HCT116 (cell line): ENCODE results near the gene IL22RA1. TPM values are rescaled to one million over a fixed set of nuclear protein-coding genes. Genes with fewer than 3 reads are reported as not detected.

Experiments
- ATAC-seq: fragments of 200-7000 bp; cut with Tn5 transposase; 2 replicates; pipeline ENCODE4 v1.9.1; 2020; ENCODE audit warnings: mild to moderate bottlenecking, moderate library complexity
- BruUV-seq: library from RNA; stranded (reverse); fragments of 400-500 nt; replicated peaks from 2 replicates; lab custom pipeline; 2021; lab: Mats Ljungman, UMichigan
- CTCF ChIA-PET: fragments of 300-600 bp; sonication (Branson Sonifier 250); formaldehyde crosslinking; loops from one replicate; lab custom pipeline; 2021; ENCODE audit warnings: antibody characterized with exemption; lab: Charles Lee
- POLR2A ChIA-PET: fragments of 300-600, 350-600 bp; sonication (Branson Sonifier 250); formaldehyde crosslinking; loops from one replicate; lab custom pipeline; 2021; ENCODE audit warnings: antibody characterized with exemption; lab: Charles Lee
- RAD21 ChIA-PET, 2 experiments: fragments of 300-600 bp; sonication (Branson Sonifier 250); formaldehyde crosslinking; loops; one replicate each; lab custom pipeline; 2023; ENCODE audit warnings: low total read pairs in 2 of 2; ENCODE audit not compliant: uncharacterized antibody in 2 of 2, unreplicated experiment in 2 of 2, low non-redundant PET in 1 of 2; lab: Charles Lee
- DNase-seq: peaks from one replicate; pipeline ENCODE4 v3.0.0-alpha.2; 2010; ENCODE audit warnings: low read depth, low spot score
- H2AFZ ChIP-seq: fragments of 200-600 bp; shearing (Covaris generic), sonication (generic); 2 replicates; pipeline ENCODE4 v1.6.1; 2017; ENCODE audit warnings: low read depth, mixed run types, mixed read lengths, antibody characterized with exemption, low read length; ENCODE audit not compliant: poor library complexity, severe bottlenecking
- H3K27ac ChIP-seq: 2 replicates; pipeline ENCODE4 v1.5.1; 2012; ENCODE audit warnings: low read depth, low read length
- H3K27me3 ChIP-seq: fragments of 200-600 bp; sonication (generic); 2 replicates; pipeline ENCODE4 v1.6.1; 2016; ENCODE audit warnings: mixed run types, low read length, mixed read lengths; ENCODE audit not compliant: insufficient read depth
- H3K36me3 ChIP-seq, 2 experiments: fragments of 200-500 bp in 1 of 2; fragments of 200-600 bp in 1 of 2; sonication (Bioruptor generic) in 1 of 2; sonication (generic) in 1 of 2; 2 replicates each; pipeline versions ENCODE4 v1.5.1 to v1.6.1; 2014 to 2016; ENCODE audit warnings: low read length in 2 of 2, inconsistent platforms in 1 of 2, mixed read lengths in 1 of 2, mixed run types in 1 of 2; ENCODE audit not compliant: insufficient read depth in 2 of 2, control insufficient read depth in 1 of 2
- H3K4me1 ChIP-seq, 2 experiments: fragments of 200-600 bp in 1 of 2; sonication (generic) in 1 of 2; 2 replicates each; pipeline versions ENCODE4 v1.5.1 to v1.6.1; 2012 to 2017; ENCODE audit warnings: low read length in 2 of 2, inconsistent platforms in 1 of 2, mild to moderate bottlenecking in 1 of 2, mixed read lengths in 1 of 2, mixed run types in 1 of 2, moderate library complexity in 1 of 2; ENCODE audit not compliant: insufficient read depth in 2 of 2, control insufficient read depth in 1 of 2
- H3K4me2 ChIP-seq: fragments of 200-600 bp; sonication (generic); 2 replicates; pipeline ENCODE4 v1.6.1; 2017; ENCODE audit warnings: mixed run types, low read length, mixed read lengths
- H3K4me3 ChIP-seq, 2 experiments: fragments of 200-600 bp in 1 of 2; sonication (generic) in 1 of 2; replicated peaks in 1 of 2; 2 replicates each; pipeline ENCODE4 v1.5.1; 2011 to 2016; ENCODE audit warnings: low read length in 2 of 2, control low read depth in 1 of 2, low read depth in 1 of 2, mild to moderate bottlenecking in 1 of 2, mixed read lengths in 1 of 2, mixed run types in 1 of 2
- H3K79me2 ChIP-seq: fragments of 200-600 bp; sonication (generic); 2 replicates; pipeline ENCODE4 v1.6.1; 2017; ENCODE audit warnings: mild to moderate bottlenecking, mixed run types, low read length, moderate library complexity, mixed read lengths; ENCODE audit not compliant: insufficient read depth
- H3K9ac ChIP-seq: fragments of 200-600 bp; sonication (generic); 2 replicates; pipeline ENCODE4 v1.6.1; 2016; ENCODE audit warnings: low read length, mixed read lengths
- H3K9me2 ChIP-seq: fragments of 200-600 bp; sonication (generic), shearing (Covaris generic); 2 replicates; pipeline ENCODE4 v1.6.1; 2017; ENCODE audit warnings: mixed run types, mild to moderate bottlenecking, moderate library complexity; ENCODE audit not compliant: insufficient read depth
- H3K9me3 ChIP-seq, 2 experiments: fragments of 200-500 bp in 1 of 2; fragments of 200-600 bp in 1 of 2; sonication (Bioruptor generic) in 1 of 2; sonication (generic) in 1 of 2; 2 replicates each; pipeline ENCODE4 v1.6.1; 2014 to 2017; ENCODE audit warnings: low read length in 2 of 2, mixed read lengths in 2 of 2, inconsistent platforms in 1 of 2, low read depth in 1 of 2, mild to moderate bottlenecking in 1 of 2, mixed run types in 1 of 2, moderate library complexity in 1 of 2; ENCODE audit not compliant: control insufficient read depth in 1 of 2, insufficient read depth in 1 of 2
- H4K20me1 ChIP-seq: fragments of 200-600 bp; sonication (generic), shearing (Covaris generic); 2 replicates; pipeline ENCODE4 v1.6.1; 2017; ENCODE audit warnings: mixed run types, mild to moderate bottlenecking, moderate library complexity; ENCODE audit not compliant: insufficient read depth
- ATF3 ChIP-seq: IDR thresholded peaks from 2 replicates; pipeline ENCODE4 v1.6.1; 2012
- CEBPB ChIP-seq: IDR thresholded peaks from 2 replicates; pipeline ENCODE4 v1.6.1; 2012; ENCODE audit warnings: low read depth
- EGR1 ChIP-seq: IDR thresholded peaks from 2 replicates; pipeline ENCODE4 v1.6.1; 2012; ENCODE audit warnings: low read depth
- ELF1 ChIP-seq: IDR thresholded peaks from 2 replicates; pipeline ENCODE4 v1.6.1; 2012; ENCODE audit warnings: low read depth, borderline replicate concordance
- EZH2 ChIP-seq: fragments of 200-600 bp; sonication (generic); IDR thresholded peaks from 2 replicates; pipeline ENCODE4 v1.6.1; 2017; ENCODE audit warnings: antibody characterized with exemption, mixed run types
- EZH2phosphoT487 ChIP-seq: fragments of 200-600 bp; IDR thresholded peaks from 2 replicates; pipeline ENCODE4 v1.6.1; 2018; ENCODE audit warnings: antibody characterized with exemption, borderline replicate concordance
- FOSL1 ChIP-seq: IDR thresholded peaks from 2 replicates; pipeline ENCODE4 v1.6.1; 2012; ENCODE audit warnings: low read depth
- JUND ChIP-seq: IDR thresholded peaks from 2 replicates; pipeline ENCODE4 v1.6.1; 2012
- MAX ChIP-seq: IDR thresholded peaks from 2 replicates; pipeline ENCODE4 v1.6.1; 2012
- POLR2A ChIP-seq: IDR thresholded peaks from 2 replicates; pipeline ENCODE4 v1.7.0; 2011; ENCODE audit warnings: borderline replicate concordance; ENCODE audit not compliant: insufficient read depth, insufficient read length; ENCODE audit errors: extremely low read depth
- POLR2AphosphoS5 ChIP-seq: IDR thresholded peaks from 2 replicates; pipeline ENCODE4 v1.6.1; 2011; ENCODE audit warnings: mild to moderate bottlenecking, low read depth, low read length, moderate library complexity
- RAD21 ChIP-seq: IDR thresholded peaks from 2 replicates; pipeline ENCODE4 v1.6.1; 2012; ENCODE audit warnings: low read depth, mild to moderate bottlenecking
- SIN3A ChIP-seq: IDR thresholded peaks from 2 replicates; pipeline ENCODE4 v1.6.1; 2012; ENCODE audit warnings: low read depth
- SP1 ChIP-seq: IDR thresholded peaks from 2 replicates; pipeline ENCODE4 v1.6.1; 2012; ENCODE audit warnings: low read depth
- SRF ChIP-seq: IDR thresholded peaks from 2 replicates; pipeline ENCODE4 v1.6.1; 2012; ENCODE audit warnings: low read depth
- TCF7L2 ChIP-seq: IDR thresholded peaks from 2 replicates; pipeline ENCODE4 v1.7.0; 2011; ENCODE audit warnings: borderline replicate concordance, inconsistent platforms; ENCODE audit not compliant: insufficient read depth, insufficient read length; ENCODE audit errors: extremely low read depth
- YY1 ChIP-seq: IDR thresholded peaks from 2 replicates; pipeline ENCODE4 v1.6.1; 2011; ENCODE audit warnings: low read length, low read depth, moderate library complexity, mild to moderate bottlenecking; ENCODE audit not compliant: insufficient replicate concordance; ENCODE audit errors: extremely low read depth
- ZBTB33 ChIP-seq: IDR thresholded peaks from 2 replicates; pipeline ENCODE4 v1.6.1; 2011; ENCODE audit warnings: mild to moderate bottlenecking, low read length, moderate library complexity; ENCODE audit not compliant: insufficient replicate concordance; ENCODE audit errors: extremely low read depth
- ZFX ChIP-seq: fragments of 450-650 bp; IDR thresholded peaks from 2 replicates; pipeline ENCODE4 v1.6.1; 2017
- ZNF274 ChIP-seq: fragments of 200-500 bp; sonication (Bioruptor generic); IDR thresholded peaks from 2 replicates; pipeline ENCODE4 v1.6.1; 2014; ENCODE audit warnings: mild to moderate bottlenecking, low read depth, low read length, inconsistent platforms
- intact Hi-C: fragments of 100-400 bp; cut with micrococcal nuclease; formaldehyde crosslinking; loops from 2 replicates; pipeline ENCODE4 v1.10.0; 2022
- total RNA-seq: library from RNA; stranded (reverse); gene quantifications from one replicate; pipeline ENCODE4 v1.2.1, GENCODE V29; 2021; ENCODE audit not compliant: unreplicated experiment

IL22RA1 gene
- total RNA-seq, 1 experiment from 2014 or later: 2.1 TPM

GRCh38 chr1:24092979-24093378 is 50.0 kb downstream of the IL22RA1 start:
- Histone ChIP-seq H3K27me3 (no peaks in the 10 kb centered on the region), H3K36me3 (no peaks in the 10 kb centered on the region), H3K9ac (no peak overlapping the region), H3K9me2 (no peaks in the 10 kb centered on the region), H3K79me2 (no peaks in the 10 kb centered on the region), H3K4me1 (no peaks in the 10 kb centered on the region), H2AFZ (no peak overlapping the region), H4K20me1 (no peaks in the 10 kb centered on the region), H3K4me2 (no peak overlapping the region), H3K27ac (no peak overlapping the region), H3K4me3 (no peak overlapping the region), H3K9me3 (no peaks in the 10 kb centered on the region)
- TF ChIP-seq ELF1: no peak
- no peak for TF ChIP-seq EZH2phosphoT487
- TF ChIP-seq CEBPB: no peak
- TF ChIP-seq ZBTB33: no peak
- TF ChIP-seq SRF: no peak
- no peak for TF ChIP-seq ATF3
- TF ChIP-seq MAX: no peak
- no peak for TF ChIP-seq YY1
- TF ChIP-seq EGR1: no peak
- TF ChIP-seq RAD21: no peak
- no peak for TF ChIP-seq POLR2A
- TF ChIP-seq ZFX: no peak
- TF ChIP-seq JUND: no peak
- TF ChIP-seq TCF7L2: no peak
- no peak for TF ChIP-seq EZH2
- TF ChIP-seq ZNF274: no peak
- no peak for TF ChIP-seq SIN3A
- TF ChIP-seq POLR2AphosphoS5: no peak
- no peak for TF ChIP-seq FOSL1
- TF ChIP-seq SP1: no peak
- ChIA-PET RAD21 (no interaction called here), CTCF (no interaction called here), POLR2A (no interaction called here)
- no TSS peak for BruUV-seq
- intact Hi-C loops: no loop called here
- DNase-seq (no peak), ATAC-seq (no peak)
